A673 (cell line): ENCODE measurements around the gene CCDC78.

Source experiments
- EZH2 ChIP-seq: fragments of 200-600 bp; sonication (generic); IDR thresholded peaks from 2 replicates; pipeline ENCODE4 v1.6.1; 2017; ENCODE audit warnings: borderline replicate concordance, low read depth, mild to moderate bottlenecking, mixed read lengths, antibody characterized with exemption, low read length; ENCODE audit not compliant: poor library complexity, severe bottlenecking
- TF ChIP-seq, protein P1 (sequence below): fragments of 300-800, 200-600 bp; sonication (generic); conservative IDR thresholded peaks from 2 replicates; pipeline ENCODE4 v1.5.1; 2017; ENCODE audit warnings: low read depth, mild to moderate bottlenecking, antibody characterized with exemption, low read length, moderate library complexity, mixed read lengths

DNA sequence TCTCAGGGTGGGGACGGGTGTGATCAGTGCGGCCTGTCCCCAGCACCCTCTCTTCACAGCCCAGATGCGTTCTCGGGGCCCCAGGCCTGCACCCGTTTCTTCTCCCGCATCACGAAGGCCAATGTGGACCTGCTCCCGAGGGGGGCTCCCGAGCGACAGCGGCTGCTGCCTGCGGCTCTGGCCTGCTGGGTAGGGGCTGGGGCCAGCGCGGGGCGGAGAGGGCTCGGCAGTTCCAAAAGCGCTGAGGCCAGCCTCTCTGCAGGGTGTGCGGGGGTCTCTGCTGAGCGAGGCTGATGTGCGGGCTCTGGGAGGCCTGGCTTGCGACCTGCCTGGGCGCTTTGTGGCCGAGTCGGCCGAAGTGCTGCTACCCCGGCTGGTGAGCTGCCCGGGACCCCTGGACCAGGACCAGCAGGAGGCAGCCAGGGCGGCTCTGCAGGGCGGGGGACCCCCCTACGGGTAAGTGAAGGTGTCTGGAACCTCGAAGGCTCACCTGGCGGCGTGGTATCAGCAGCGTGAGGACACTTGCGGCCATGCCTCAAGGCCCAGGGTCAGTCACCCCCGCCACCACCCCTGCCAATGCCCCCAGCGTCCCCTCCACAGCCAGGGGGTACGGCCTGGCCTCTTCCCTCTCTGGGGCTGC lies 38.7 kb upstream of the CCDC78 start:
- TF ChIP-seq, protein P1, sequence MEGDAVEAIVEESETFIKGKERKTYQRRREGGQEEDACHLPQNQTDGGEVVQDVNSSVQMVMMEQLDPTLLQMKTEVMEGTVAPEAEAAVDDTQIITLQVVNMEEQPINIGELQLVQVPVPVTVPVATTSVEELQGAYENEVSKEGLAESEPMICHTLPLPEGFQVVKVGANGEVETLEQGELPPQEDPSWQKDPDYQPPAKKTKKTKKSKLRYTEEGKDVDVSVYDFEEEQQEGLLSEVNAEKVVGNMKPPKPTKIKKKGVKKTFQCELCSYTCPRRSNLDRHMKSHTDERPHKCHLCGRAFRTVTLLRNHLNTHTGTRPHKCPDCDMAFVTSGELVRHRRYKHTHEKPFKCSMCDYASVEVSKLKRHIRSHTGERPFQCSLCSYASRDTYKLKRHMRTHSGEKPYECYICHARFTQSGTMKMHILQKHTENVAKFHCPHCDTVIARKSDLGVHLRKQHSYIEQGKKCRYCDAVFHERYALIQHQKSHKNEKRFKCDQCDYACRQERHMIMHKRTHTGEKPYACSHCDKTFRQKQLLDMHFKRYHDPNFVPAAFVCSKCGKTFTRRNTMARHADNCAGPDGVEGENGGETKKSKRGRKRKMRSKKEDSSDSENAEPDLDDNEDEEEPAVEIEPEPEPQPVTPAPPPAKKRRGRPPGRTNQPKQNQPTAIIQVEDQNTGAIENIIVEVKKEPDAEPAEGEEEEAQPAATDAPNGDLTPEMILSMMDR, result no peak
- no peak for TF ChIP-seq EZH2
